Measurements from ENCODE around the gene IPO11. TPM values are rescaled to one million over a fixed set of nuclear protein-coding genes. Genes with fewer than 3 reads are reported as not detected.

Gene IPO11
- total RNA-seq, 1 experiment from 2014 or later, result 32.0 TPM

DNA sequence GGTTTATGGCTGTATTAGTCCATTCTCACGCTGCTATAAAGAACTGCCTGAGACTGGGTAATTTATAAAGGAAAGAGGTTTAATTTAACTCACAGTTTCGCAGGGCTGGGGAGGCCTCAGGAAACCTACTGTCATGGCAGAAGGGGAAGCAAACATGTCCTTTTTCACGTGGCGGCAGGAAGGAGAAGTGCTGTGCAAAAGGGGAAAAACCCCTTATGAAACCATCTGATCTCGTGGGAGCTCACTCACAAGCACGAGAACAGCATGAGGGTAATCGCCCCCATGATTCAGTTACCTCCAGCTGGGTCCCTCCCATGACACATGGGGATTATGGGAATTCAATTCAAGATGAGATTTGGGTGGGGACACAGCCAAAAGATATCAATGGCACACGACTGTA is 180.0 kb downstream of the IPO11 start:
- Histone ChIP-seq H3K36me3 (peaks cover 11% of the 10 kb centered on the region; the same call in 1 of the 2 replicates), H3K4me3 (no peak overlapping the region), H3K27me3 (replicated peaks) (no peaks in the 10 kb centered on the region), H3K27ac (no peak overlapping the region), H3K4me1 (replicated peaks) (peaks cover 34% of the 10 kb centered on the region), H3K9me3 (replicated peaks) (no peaks in the 10 kb centered on the region)
- DNase-seq (ENCODE audit: low read depth in 1 of 2, low spot score in 2 of 2), result no peak

DNA sequence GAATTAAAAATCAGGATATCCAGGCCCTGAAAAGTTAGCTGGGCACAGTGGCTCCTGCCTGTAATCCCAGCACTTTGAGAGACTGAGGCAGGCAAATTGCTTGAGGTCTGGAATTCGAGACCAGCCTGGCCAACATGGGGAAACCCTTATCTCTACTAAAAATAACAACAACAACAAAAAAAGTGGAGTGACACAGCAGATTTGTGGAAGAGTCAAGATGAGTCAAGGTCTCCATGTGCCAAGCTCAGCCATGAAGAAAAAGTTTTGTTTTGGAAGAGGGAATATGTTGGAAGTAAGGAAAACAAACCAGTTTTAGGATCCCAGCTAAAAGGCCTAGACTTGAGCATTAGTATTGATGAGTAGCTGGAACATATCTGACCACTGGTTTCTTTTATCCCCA is 180.8 kb downstream of the IPO11 start:
- H3K4me3 ChIP-seq, result no peak overlapping the region

DNA sequence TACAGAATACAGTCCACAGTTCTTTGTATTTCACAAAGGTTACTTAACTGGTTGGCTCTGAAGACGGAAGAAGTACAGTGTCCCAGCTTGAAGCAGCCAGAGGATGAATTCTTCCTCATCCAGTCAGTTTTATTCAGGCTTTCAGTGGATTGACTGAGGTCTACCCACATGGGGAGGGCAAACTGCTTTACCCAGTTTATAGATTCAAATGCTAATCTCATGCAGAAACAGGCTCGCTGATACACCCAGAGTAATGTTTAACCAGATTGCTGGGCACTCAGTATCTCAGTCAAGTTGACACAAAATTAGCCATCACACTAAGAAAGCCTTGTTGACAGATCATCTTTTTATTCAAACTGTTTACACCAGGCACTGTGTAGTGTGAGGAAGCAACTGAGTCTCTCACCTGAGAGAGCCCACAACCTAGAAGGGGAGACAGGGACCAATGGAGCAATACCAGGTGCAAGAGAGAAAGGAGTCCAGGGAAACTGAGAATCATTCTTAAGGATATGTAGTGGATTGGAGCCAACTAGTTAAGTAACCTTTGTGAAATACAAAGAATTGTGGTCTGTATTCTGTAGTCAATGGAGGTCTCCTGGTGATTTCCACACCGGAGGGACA is 181.9 kb downstream of the IPO11 start:
- H3K4me3 ChIP-seq, result no peak overlapping the region
- H3K36me3 ChIP-seq, result peaks cover 11% of the 10 kb centered on the region; the same call in 1 of the 2 replicates
- DNase-seq (ENCODE audit: low read depth in 1 of 2, low spot score in 2 of 2), result no peak
- H3K4me1 ChIP-seq (replicated peaks), result peaks cover 34% of the 10 kb centered on the region
- H3K9me3 ChIP-seq (replicated peaks), result no peaks in the 10 kb centered on the region
- no peaks in the 10 kb centered on the region for H3K27me3 ChIP-seq (replicated peaks)
- H3K27ac ChIP-seq, result no peak overlapping the region

More for the DNA sequence above, 180.8 kb downstream of the IPO11 start:
- Histone ChIP-seq H3K36me3 (peaks cover 11% of the 10 kb centered on the region; the same call in 1 of the 2 replicates), H3K27me3 (replicated peaks) (no peaks in the 10 kb centered on the region), H3K27ac (no peak overlapping the region), H3K4me1 (replicated peaks) (peaks cover 34% of the 10 kb centered on the region), H3K9me3 (replicated peaks) (no peaks in the 10 kb centered on the region)
- DNase-seq (ENCODE audit: low read depth in 1 of 2, low spot score in 2 of 2), result peak in 1 of 2 experiments; percentile 18

DNA sequence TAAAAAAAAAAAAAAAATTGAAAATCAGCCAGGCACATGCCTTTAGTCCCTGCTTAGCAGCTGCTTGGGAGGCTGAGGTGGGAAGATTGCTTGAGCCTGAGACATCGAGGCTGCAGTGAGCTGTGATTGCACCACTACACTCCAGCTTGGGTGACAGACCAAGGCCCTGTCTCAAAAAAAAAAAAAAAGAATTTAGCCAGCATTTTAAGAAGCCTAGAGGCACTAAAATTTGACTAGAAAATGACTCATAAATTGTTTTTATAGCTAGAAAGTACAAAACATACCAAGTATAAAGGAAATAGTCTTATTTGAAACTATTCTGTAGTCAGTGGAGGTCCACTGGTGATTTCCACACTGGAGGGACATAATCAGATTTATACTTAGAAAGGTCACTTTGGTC is 183.5 kb downstream of the IPO11 start:
- H3K27me3 ChIP-seq (replicated peaks), result no peaks in the 10 kb centered on the region
- no peaks in the 10 kb centered on the region for H3K9me3 ChIP-seq (replicated peaks)
- H3K27ac ChIP-seq, result no peak overlapping the region
- H3K4me1 ChIP-seq (replicated peaks), result peaks cover 34% of the 10 kb centered on the region
- H3K4me3 ChIP-seq, result no peak overlapping the region
- H3K36me3 ChIP-seq, result peaks cover 11% of the 10 kb centered on the region; the same call in 1 of the 2 replicates
- no peak for DNase-seq (ENCODE audit: low read depth in 1 of 2, low spot score in 2 of 2)

DNA sequence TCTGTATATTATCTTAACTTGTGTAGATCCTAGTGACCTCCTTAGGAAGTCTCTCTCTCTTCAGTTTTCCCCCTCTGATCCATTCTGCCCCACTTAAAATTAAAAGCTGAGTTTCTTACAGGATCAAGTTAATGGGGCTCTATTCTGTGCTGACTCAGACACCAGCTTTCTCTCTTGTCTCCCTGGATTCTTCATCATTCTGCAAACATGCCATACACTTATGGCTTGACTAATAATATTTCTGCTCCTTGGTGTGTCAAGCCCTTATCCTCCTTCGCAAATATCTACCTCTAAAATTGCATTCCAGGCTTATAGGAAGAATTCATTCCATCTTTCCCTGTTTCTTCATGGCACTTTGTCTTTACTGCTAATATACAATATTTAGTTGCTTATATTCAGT is 184.1 kb downstream of the IPO11 start:
- no peak for DNase-seq (ENCODE audit: low read depth in 1 of 2, low spot score in 2 of 2)
- no peaks in the 10 kb centered on the region for H3K27me3 ChIP-seq (replicated peaks)
- H3K27ac ChIP-seq, result no peak overlapping the region
- no peak overlapping the region for H3K4me3 ChIP-seq
- no peaks in the 10 kb centered on the region for H3K9me3 ChIP-seq (replicated peaks)
- peaks cover 34% of the 10 kb centered on the region for H3K4me1 ChIP-seq (replicated peaks)
- H3K36me3 ChIP-seq, result peaks cover 11% of the 10 kb centered on the region; the same call in 1 of the 2 replicates

DNA sequence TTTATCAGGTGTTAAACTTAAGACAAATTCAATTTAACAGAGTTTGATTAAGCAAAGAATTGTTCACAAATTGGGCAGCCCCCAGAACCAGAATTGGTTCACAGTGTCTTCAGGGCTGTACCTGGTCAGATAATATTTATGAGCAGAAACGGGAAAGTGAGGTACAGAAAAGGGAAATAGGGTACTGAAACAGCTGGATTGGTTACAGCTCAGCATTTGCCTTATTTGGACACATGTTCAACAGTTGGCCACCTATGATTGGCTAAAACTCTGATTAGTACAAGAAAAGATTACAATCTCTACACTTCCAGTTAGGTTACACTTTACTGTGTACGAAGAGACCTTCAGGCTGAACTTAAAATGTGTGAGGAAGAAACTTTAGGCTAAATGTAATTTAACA is 184.8 kb downstream of the IPO11 start:
- Histone ChIP-seq H3K27me3 (replicated peaks) (no peaks in the 10 kb centered on the region), H3K27ac (no peak overlapping the region), H3K9me3 (replicated peaks) (no peaks in the 10 kb centered on the region), H3K4me1 (replicated peaks) (peaks cover 34% of the 10 kb centered on the region), H3K4me3 (no peak overlapping the region), H3K36me3 (peaks cover 10% of the 10 kb centered on the region; the same call in 1 of the 2 replicates)
- no peak for DNase-seq (ENCODE audit: low read depth in 1 of 2, low spot score in 2 of 2)

DNA sequence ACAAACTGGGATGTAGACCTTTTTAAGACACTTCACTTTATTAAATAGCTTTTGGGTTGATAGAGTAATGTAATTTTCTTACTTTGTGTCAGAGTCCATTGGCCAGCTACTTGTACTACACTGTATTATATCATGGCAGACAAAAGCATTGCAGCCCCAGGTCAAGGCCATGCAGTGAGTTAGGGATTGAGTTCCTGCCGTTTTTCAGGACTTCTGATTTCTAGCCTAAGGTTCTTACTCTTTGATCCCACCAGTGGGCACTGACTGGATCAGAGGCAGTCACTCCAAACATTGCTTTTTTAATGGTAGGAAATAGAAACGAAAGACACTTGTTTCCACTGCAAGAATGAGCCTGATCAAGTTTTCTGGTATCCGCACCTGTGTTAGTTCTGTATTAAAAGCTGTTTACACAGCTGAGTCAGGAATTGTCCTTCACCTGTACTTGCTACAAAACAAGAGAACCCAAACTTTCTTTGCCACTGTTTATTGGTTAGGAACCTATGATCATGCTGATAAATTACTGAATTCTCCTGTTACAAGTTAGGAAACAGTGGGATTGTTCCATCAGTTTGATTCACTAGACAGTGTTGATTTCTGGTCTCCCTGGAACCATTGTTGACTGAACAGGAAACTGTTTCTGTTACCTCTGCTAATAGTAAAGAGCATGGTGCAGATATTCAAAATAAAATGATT is 188.1 kb downstream of the IPO11 start:
- Histone ChIP-seq H3K36me3 (peaks cover 4% of the 10 kb centered on the region; the same call in 1 of the 2 replicates), H3K9me3 (replicated peaks) (no peaks in the 10 kb centered on the region), H3K4me3 (no peak overlapping the region), H3K27ac (no peak overlapping the region), H3K4me1 (replicated peaks) (peaks cover 8% of the 10 kb centered on the region), H3K27me3 (replicated peaks) (no peaks in the 10 kb centered on the region)
- DNase-seq (ENCODE audit: low read depth in 1 of 2, low spot score in 2 of 2), result no peak

DNA sequence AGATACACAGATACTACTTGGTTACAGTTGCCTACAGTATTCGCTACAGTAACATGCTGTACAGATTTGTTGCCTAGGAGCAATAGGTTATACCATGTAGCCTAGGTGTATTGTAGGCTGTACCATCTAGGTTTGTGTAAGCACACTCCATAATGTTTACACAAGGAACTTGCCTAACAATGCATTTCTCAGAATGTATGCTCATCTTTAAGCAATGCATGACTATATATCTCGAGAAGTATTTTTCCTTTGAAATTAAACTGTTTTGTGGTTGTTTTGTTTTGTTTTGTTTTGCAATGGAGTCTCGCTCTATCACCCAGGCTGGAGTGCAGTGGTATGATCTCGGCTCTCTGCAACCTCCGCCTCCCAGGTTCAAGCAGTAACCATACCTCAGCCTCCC is 191.4 kb downstream of the IPO11 start:
- Histone ChIP-seq H3K36me3 (peaks cover 4% of the 10 kb centered on the region; the same call in 1 of the 2 replicates), H3K9me3 (replicated peaks) (no peaks in the 10 kb centered on the region), H3K4me1 (replicated peaks) (no peaks in the 10 kb centered on the region), H3K27me3 (replicated peaks) (no peaks in the 10 kb centered on the region), H3K4me3 (no peak overlapping the region), H3K27ac (no peak overlapping the region)
- no peak for DNase-seq (ENCODE audit: low read depth in 1 of 2, low spot score in 2 of 2)

DNA sequence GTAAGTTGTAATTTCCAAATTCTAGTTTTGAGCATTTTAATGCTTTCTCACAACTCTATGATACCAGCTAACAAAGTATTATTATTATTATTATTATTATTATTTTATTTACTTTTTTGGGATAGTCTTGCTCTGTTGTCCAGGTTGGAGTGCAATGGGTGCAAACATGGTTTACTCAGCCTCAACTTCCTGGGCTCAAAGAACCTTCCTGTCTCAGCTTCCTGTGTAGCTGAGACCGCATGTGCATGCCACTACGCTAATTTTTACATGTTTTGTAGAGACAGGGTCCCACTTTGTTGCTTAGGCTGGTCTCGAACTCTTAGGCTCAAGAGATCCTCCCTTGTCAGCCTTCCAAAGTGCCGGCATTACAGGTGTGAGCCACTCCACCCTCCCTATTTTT is 193.1 kb downstream of the IPO11 start:
- no peaks in the 10 kb centered on the region for H3K27me3 ChIP-seq (replicated peaks)
- no peaks in the 10 kb centered on the region for H3K9me3 ChIP-seq (replicated peaks)
- no peak overlapping the region for H3K4me3 ChIP-seq
- H3K27ac ChIP-seq, result no peak overlapping the region
- no peaks in the 10 kb centered on the region for H3K4me1 ChIP-seq (replicated peaks)
- no peak for DNase-seq (ENCODE audit: low read depth in 1 of 2, low spot score in 2 of 2)
- peaks cover 4% of the 10 kb centered on the region; the same call in 1 of the 2 replicates for H3K36me3 ChIP-seq

DNA sequence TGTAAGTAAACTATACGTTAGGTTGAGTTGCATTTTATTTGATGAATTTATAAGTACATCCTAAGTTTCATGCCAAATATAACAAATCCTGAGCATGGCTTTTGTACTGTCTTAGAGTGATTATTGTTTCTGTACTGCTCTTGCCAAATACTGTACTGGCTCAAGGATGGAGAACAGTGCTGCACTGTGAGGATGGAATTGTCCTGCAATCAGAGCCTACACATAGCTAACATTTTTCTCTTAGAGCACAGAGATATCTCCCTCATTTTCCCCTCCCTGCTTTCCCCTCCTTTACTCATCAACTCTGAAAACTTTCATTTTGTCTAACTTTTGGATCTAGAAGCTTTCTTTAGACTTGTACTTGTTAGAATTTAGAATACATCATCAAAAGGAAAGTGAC is 194.3 kb downstream of the IPO11 start:
- no peak for DNase-seq (ENCODE audit: low read depth in 1 of 2, low spot score in 2 of 2)

DNA sequence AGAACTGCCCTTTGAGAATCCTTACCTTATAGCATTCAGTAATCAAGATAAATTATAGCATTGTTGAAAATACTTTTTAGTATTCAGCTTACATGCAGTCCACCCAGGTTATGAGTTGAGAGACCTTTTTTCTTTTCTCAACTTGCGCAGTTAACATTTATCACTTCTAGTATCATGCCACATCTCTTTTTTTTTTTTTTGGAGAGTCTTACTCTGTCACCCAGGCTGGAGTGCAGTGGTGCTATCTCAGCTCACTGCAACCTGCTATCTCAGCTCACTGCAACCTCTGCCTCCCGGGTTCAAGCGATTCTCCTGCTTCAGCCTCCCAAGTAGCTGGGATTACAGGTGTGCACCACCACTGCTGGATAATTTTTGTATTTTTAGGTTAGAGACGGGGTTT is 195.1 kb downstream of the IPO11 start:
- H3K9me3 ChIP-seq (replicated peaks), result no peaks in the 10 kb centered on the region
- H3K4me1 ChIP-seq (replicated peaks), result no peaks in the 10 kb centered on the region
- H3K27me3 ChIP-seq (replicated peaks), result no peaks in the 10 kb centered on the region
- DNase-seq (ENCODE audit: low read depth in 1 of 2, low spot score in 2 of 2), result no peak
- no peak overlapping the region for H3K4me3 ChIP-seq
- no peak overlapping the region for H3K27ac ChIP-seq
- H3K36me3 ChIP-seq, result peaks cover 2% of the 10 kb centered on the region; the same call in 1 of the 2 replicates

More for the DNA sequence above, 194.3 kb downstream of the IPO11 start:
- no peak overlapping the region for H3K4me3 ChIP-seq
- no peaks in the 10 kb centered on the region for H3K27me3 ChIP-seq (replicated peaks)
- no peaks in the 10 kb centered on the region for H3K4me1 ChIP-seq (replicated peaks)
- peaks cover 4% of the 10 kb centered on the region; the same call in 1 of the 2 replicates for H3K36me3 ChIP-seq
- no peak overlapping the region for H3K27ac ChIP-seq
- no peaks in the 10 kb centered on the region for H3K9me3 ChIP-seq (replicated peaks)

DNA sequence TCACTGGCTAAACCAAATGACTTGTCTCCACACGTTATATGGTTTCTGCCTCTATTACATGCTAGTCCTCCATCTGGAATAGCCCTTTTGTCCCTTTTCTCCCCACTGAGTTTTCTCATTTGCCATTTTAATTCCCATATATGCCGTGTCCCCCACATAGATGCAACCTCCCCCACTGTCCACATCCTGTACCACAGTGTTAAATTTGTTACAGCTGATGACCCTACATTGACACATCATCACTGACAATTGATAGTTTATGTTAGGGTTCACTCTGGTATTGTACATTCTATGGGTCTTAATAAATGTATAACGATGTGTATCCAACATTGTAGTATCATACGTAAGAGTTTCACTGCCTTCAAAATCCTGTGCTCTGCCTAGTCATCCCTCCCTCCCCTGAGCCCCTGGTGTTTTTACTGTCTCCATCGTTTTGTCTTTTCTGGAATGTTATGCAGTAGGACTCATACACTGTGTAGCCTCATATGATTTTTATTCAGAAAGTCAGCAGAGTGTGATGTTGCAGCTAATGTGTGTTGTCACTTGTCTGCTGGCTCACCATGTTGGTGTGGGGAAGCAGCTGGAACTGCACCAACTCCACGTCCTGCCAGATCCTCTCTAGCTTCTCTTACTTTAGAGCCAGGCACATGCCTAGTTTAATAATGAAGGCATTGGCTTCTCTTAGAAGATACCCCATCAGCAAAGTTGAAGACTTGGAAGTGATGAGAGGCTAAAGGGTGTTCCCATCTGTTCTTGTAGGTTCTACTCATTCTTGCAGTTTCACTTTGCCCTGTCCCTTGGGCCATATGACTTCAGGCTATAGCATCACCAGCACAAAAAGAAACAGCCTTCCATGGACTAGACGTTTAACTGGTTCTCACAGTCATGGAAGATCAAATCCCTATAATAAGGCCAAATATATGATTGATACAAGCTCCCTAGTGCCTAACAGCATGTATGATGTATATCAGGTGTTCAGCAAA is 196.3 kb downstream of the IPO11 start:
- H3K27ac ChIP-seq, result no peak overlapping the region
- no peaks in the 10 kb centered on the region for H3K36me3 ChIP-seq
- no peaks in the 10 kb centered on the region for H3K9me3 ChIP-seq (replicated peaks)
- no peaks in the 10 kb centered on the region for H3K27me3 ChIP-seq (replicated peaks)
- H3K4me1 ChIP-seq (replicated peaks), result no peaks in the 10 kb centered on the region
- H3K4me3 ChIP-seq, result no peak overlapping the region
- DNase-seq (ENCODE audit: low read depth in 1 of 2, low spot score in 2 of 2), result no peak

DNA sequence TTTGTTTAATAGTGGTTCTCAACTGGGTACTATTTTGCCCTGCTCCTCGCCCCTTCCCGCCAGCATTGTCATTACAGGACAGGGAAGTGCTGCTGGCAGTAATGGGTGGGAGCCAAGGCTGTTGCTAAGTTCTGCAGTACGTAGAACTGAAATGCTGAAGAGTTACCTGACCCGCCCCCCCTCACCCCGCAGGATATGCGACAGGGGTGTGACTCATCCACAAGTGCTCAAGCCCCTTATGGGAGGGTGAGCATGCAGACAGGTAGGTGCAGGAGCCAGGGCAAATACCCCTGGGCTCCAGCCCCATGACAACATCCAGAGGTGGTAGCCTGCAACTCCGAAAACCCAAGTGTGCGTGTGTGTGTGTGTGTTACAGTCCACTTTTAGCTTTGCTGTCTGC is 201.8 kb downstream of the IPO11 start:
- no peaks in the 10 kb centered on the region for H3K27me3 ChIP-seq (replicated peaks)

More for the DNA sequence above, 201.8 kb downstream of the IPO11 start:
- no peak overlapping the region for H3K4me3 ChIP-seq
- H3K4me1 ChIP-seq (replicated peaks), result no peaks in the 10 kb centered on the region
- no peaks in the 10 kb centered on the region for H3K9me3 ChIP-seq (replicated peaks)
- no peak overlapping the region for H3K27ac ChIP-seq
- no peak for DNase-seq (ENCODE audit: low read depth in 1 of 2, low spot score in 2 of 2)
- H3K36me3 ChIP-seq, result no peaks in the 10 kb centered on the region

Data from SJSA1 (cell line).